Transverse colon (tissue), 4 donors: ENCODE data around the gene ARHGAP10. TPM values are rescaled to one million over a fixed set of nuclear protein-coding genes. Genes with fewer than 3 reads are reported as not detected.

Experiments
- DNase-seq: peaks from one replicate; pipeline ENCODE4 v3.0.0-alpha.2; 2019
- H3K27ac ChIP-seq, 4 donors: fragments of 200-600 bp; sonication (generic); 2 replicates each; pipeline ENCODE4 v1.5.1; 2016 to 2018; ENCODE audit warnings: inconsistent platforms in 4 of 4
- H3K27me3 ChIP-seq: fragments of 200-600 bp; sonication (generic); 2 replicates; pipeline ENCODE4 v1.5.1; 2017; ENCODE audit warnings: inconsistent platforms
- H3K36me3 ChIP-seq, 4 donors: fragments of 200-600 bp; sonication (generic); 2 replicates each; pipeline ENCODE4 v1.5.1; 2017 to 2019; ENCODE audit warnings: inconsistent platforms in 4 of 4
- H3K4me1 ChIP-seq, 4 donors: fragments of 200-600 bp; sonication (generic); 2 replicates each; pipeline ENCODE4 v1.5.1; 2017 to 2020; ENCODE audit warnings: inconsistent platforms in 4 of 4
- H3K4me3 ChIP-seq, 4 donors: fragments of 200-600 bp; sonication (generic); 1 replicate in 1 of 4; 2 replicates in 3 of 4; pipeline versions ENCODE4 v1.5.1 to v1.6.1; 2017 to 2019; ENCODE audit warnings: inconsistent platforms in 4 of 4
- H3K9me3 ChIP-seq, 2 donors: fragments of 200-600 bp; sonication (generic); 2 replicates each; pipeline ENCODE4 v1.5.1; 2017 to 2019; ENCODE audit warnings: inconsistent platforms in 2 of 2
- CTCF ChIP-seq, 5 experiments: fragments of 200-600 bp in 3 of 5; fragments of 450-650 bp in 2 of 5; sonication (generic) in 3 of 5; IDR thresholded peaks; 1 replicate in 2 of 5; 2 replicates in 3 of 5; pipeline ENCODE4 v1.5.1; 2016 to 2017; ENCODE audit warnings: antibody characterized with exemption in 5 of 5, inconsistent platforms in 3 of 5, mild to moderate bottlenecking in 2 of 5, moderate library complexity in 1 of 5
- EP300 ChIP-seq: sonication (generic); formaldehyde crosslinking; IDR thresholded peaks from one replicate; pipeline ENCODE4 v1.6.1; 2017; ENCODE audit warnings: antibody characterized with exemption, low read depth
- POLR2A ChIP-seq: fragments of 450-650 bp; IDR thresholded peaks from one replicate; pipeline ENCODE4 v1.6.1; 2016; ENCODE audit warnings: antibody characterized with exemption, mild to moderate bottlenecking, moderate library complexity
- POLR2AphosphoS5 ChIP-seq, 3 donors: sonication (generic); formaldehyde crosslinking; IDR thresholded peaks; one replicate each; pipeline ENCODE4 v1.6.1; 2016; ENCODE audit warnings: antibody characterized with exemption in 3 of 3
- WGBS, 2 donors: methylation state at CpG; one replicate each; pipeline ENCODE4 v1.1.5; 2018; ENCODE audit warnings: low coverage in 1 of 2; 5-methylcytosine and 5-hydroxymethylcytosine counted together
- in situ Hi-C, 4 donors: fragments of 200-750 bp; cut with MboI; loops; one replicate each; pipeline versions ENCODE4 v1.15.0 to v1.15.1; 2017; ENCODE audit warnings: low sequenced_read_pairs in 3 of 4, low pct_ligation_motif_present in 1 of 4, low pct_unique_long_range_greater_than_20kb in 1 of 4
- intact Hi-C: fragments of 100-400 bp; cut with DNase I; formaldehyde crosslinking; loops from one replicate; pipeline ENCODE4 v1.15.1; 2023; ENCODE audit warnings: low total_unique reads
- total RNA-seq, 4 donors: library from RNA; depleted of rRNA; stranded (reverse); fragments of >200 nt; gene quantifications; one replicate each; pipeline ENCODE4 v1.1.0, GENCODE V29; 2016

Gene ARHGAP10
- total RNA-seq, 4 donors from 2014 or later, result 14.7 to 27.3 (median 22.9) TPM

GRCh38 chr4:147950841-147951240, 219.0 kb downstream of the ARHGAP10 start:
- TF ChIP-seq CTCF (IDR thresholded peaks at IDR 0.05) (no peak), POLR2AphosphoS5 (IDR thresholded peaks at IDR 0.05) (no peak), EP300 (no peak), POLR2A (no peak)
- in situ Hi-C loops, result no loop called here
- intact Hi-C loops, result no loop called here
- Histone ChIP-seq H3K27ac (no peak overlapping the region), H3K27me3 (no peaks in the 10 kb centered on the region), H3K9me3 (no peaks in the 10 kb centered on the region), H3K4me1 (peaks cover 0 to under 1% (median 0%) of the 10 kb centered on the region in 4 donors), H3K36me3 (peaks cover 0 to 9% (median 0%) of the 10 kb centered on the region in 4 donors), H3K4me3 (no peak overlapping the region)
- no peak for DNase-seq
- WGBS, 2 donors, result 57 to 67% methylated on average over 1 to 2 of the region's 2 CpGs

- H3K4me1 ChIP-seq, result peaks cover 0 to 6% (median 0%) of the 10 kb centered on the region in 4 donors
- no peaks in the 10 kb centered on the region for H3K27me3 ChIP-seq
- no peak for TF ChIP-seq POLR2AphosphoS5 (IDR thresholded peaks at IDR 0.05)
- TF ChIP-seq POLR2A, result no peak
- TF ChIP-seq EP300, result no peak
- no peak for TF ChIP-seq CTCF (IDR thresholded peaks at IDR 0.05)
- no peaks in the 10 kb centered on the region for H3K9me3 ChIP-seq
- no peak overlapping the region for H3K27ac ChIP-seq
- intact Hi-C loops (no loop called here), in situ Hi-C loops (no loop called here)
- no peak overlapping the region for H3K4me3 ChIP-seq
- DNase-seq, result no peak
- H3K36me3 ChIP-seq, result peaks cover 0 to 3% (median 0%) of the 10 kb centered on the region in 4 donors
- 85 to 89% methylated on average over 2 of the region's 2 CpGs for WGBS, 2 donors
Observed at GRCh38 chr4:147954850-147955249, 223.0 kb downstream of the ARHGAP10 start.

- DNase-seq, result no peak
- no peak overlapping the region for H3K27ac ChIP-seq
- in situ Hi-C loops (no loop called here), intact Hi-C loops (no loop called here)
- no peaks in the 10 kb centered on the region for H3K9me3 ChIP-seq
- H3K27me3 ChIP-seq, result no peaks in the 10 kb centered on the region
- TF ChIP-seq POLR2AphosphoS5 (IDR thresholded peaks at IDR 0.05) (no peak), CTCF (IDR thresholded peaks at IDR 0.05) (no peak), EP300 (no peak), POLR2A (no peak)
- H3K4me1 ChIP-seq, result peaks cover 0 to 6% (median 0%) of the 10 kb centered on the region in 4 donors
- peaks cover 0 to 3% (median 0%) of the 10 kb centered on the region in 4 donors for H3K36me3 ChIP-seq
- H3K4me3 ChIP-seq, result no peak overlapping the region
- WGBS, 2 donors, result 49 to 50% methylated on average over 4 of the region's 4 CpGs
Observed at GRCh38 chr4:147955827-147956558, 224.1 kb downstream of the ARHGAP10 start.

- no peak for TF ChIP-seq CTCF (IDR thresholded peaks at IDR 0.05)
- TF ChIP-seq POLR2AphosphoS5 (IDR thresholded peaks at IDR 0.05), result no peak
- peaks cover 0 to 6% (median 0%) of the 10 kb centered on the region in 4 donors for H3K4me1 ChIP-seq
- H3K27ac ChIP-seq, result no peak overlapping the region
- H3K4me3 ChIP-seq, result no peak overlapping the region
- no peaks in the 10 kb centered on the region for H3K9me3 ChIP-seq
- H3K36me3 ChIP-seq, result no peaks in the 10 kb centered on the region
- no peaks in the 10 kb centered on the region for H3K27me3 ChIP-seq
- in situ Hi-C loops, result no loop called here
- intact Hi-C loops, result no loop called here
- WGBS, 2 donors, result 91% methylated on average over 3 of the region's 3 CpGs
- no peak for DNase-seq
Observed at GRCh38 chr4:147957446-147957845, 225.6 kb downstream of the ARHGAP10 start.
